Measurements from ENCODE around the gene MAGT1. TPM values are rescaled to one million over a fixed set of nuclear protein-coding genes. Genes with fewer than 3 reads are reported as not detected.
A peak's percentile ranks its signal among the peaks of the same experiment; 100 is the strongest.
"Not testable (repeated sequence)": the region's sequence is repeated elsewhere in the genome, so short reads cannot be mapped to it uniquely, and the experiment has no call there.

MAGT1 gene
- total RNA-seq, 1 donor from 2014 or later, result 142 TPM

DNA sequence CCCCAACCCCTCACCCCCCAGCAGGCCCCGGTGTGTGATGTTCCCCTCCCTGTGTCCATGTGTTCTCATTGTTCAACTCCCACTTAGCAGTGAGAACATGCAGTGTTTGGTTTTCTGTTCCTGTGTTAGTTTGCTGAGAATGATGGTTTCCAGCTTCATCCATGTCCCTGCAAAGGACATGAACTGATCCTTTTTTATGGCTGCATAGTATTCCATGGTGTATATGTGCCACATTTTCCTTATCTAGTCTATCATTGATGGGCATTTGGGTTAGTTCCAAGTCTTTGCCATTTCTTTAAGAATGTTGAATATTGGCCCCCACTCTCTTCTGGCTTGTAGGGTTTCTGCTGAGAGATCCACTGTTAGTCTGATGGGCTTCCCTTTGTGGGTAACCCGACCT, 73.2 kb downstream of the MAGT1 start:
- DNase-seq, result not testable (repeated sequence)

- no peak for DNase-seq
These were observed 75.0 kb downstream of the MAGT1 start for GRCh38 chrX:77820091-77820727.

DNA sequence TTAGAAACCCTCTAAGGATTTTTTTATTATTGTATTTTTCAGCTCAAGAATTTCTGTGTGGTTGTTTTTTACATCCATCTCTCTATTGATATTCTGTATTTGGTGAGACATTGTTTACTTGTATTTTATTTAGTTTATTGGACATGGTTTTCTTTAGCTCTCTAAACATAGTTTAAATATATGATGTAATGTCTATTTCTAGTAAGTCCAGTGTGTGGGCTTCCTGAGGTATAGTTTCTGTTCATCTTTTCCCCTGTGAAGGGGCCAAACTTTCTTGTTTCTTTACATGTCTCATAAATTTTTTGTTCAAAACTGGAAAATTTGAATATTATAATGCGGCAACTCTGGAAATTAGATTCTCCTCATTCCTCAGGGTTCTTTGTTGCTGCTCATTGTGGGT, 81.0 kb downstream of the MAGT1 start:
- DNase-seq, result no peak

DNA sequence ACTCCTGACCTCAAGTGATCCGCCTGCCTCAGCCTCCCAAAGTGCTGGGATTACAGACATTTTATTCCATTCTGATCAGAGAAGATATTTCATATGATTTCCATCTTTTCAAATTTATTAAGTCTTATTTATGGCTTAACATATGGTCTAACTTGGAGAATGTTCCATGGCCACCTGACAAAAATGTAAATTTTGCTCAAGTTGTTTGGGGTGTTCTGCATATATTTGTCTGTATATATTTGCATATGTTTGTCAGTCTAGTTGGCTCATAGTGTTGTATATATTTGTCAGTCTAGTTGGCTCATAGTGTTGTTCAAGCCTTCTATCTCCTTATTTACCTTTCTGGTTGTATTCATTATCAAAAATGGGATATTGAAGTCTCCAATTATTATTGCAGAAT, 93.0 kb downstream of the MAGT1 start:
- no peak for DNase-seq

GRCh38 chrX:77795124-77795523, 100.1 kb downstream of the MAGT1 start:
- DNase-seq, result no peak

DNA sequence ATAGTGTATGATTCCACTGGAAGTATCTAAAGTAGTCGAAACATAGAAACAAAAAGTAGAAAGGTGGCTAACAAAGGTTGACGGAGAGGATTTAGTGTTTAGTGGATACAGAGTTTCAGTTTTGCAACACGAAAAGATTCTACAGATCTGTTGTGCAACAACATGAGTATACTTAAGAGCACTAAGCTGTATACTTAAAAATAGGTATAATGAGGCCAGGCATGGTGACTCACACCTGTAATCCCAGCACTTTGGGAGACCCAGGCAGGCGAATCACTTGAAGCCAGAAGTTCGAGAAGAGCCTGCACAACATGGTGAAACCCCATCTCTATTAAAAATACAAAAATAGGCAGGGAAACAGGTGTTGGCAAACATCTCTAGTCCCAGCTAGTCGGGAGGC, 101.3 kb downstream of the MAGT1 start:
- DNase-seq, result no peak

- peak; percentile 66 for DNase-seq
These were observed 107.2 kb downstream of the MAGT1 start for GRCh38 chrX:77788050-77788449.

DNA sequence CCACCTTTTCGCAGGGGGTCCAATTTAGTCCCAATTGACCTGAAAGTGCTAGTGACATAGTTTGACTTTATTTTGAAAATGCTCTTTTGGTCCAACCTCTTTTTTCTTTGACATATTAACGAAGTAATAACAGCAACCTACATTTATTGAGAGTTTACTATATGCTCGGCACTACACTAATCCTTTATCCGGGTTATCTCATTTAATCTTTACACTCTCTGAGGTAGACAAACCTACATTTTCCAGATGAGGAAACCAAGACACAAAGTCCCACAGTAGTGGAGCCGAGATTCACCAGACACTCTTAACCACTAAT, 108.9 kb downstream of the MAGT1 start:
- no peak for DNase-seq

DNA sequence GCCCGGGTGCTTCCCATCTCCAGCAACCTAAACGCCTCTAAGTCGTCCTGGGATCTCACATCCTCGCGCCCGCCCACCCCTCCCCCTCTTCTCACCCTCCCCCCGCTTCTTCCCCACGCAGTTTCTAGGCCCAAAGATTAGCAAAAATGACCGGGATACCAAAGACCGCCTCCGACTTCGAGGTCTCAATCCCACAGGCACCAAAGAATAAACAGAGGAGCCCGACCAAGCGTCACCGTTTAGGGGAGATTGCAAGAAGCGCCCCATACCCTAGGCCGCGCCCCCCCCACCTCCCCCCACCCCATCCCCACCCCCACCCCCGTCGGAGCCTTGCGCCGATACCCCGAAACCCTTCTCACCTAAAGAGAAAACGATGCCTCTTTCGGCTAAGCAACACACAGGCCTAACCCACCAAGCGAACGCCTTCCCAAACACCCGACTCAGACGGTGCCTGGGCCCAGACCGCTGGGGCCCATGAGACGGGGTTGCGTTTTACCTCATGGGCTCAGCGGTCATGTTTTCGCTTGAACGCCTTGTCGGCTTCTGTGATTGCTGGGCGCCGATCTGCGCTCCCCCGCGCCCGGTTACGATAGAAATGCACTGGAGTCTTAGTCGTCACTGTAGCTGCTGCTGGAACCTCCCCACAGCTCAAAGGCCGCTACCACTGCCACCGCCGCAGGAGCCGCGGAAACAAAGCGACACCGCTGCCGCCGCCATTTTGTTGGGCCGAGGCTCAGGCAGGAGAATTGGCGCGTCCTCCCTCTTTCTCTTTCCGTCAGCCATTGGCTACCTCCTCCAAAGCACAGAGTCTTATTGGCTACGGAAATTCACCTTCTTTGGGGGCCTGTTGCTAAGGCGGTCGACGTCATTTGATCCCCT, 109.5 kb downstream of the MAGT1 start, which contains the start of gene ATRX:
Gene ATRX, minus strand, starts transcription at position 731 of the 879 bp plus-strand sequence. Its CDS starts 215 bp downstream, at position 516.
- peak; percentile 84 for DNase-seq

DNA sequence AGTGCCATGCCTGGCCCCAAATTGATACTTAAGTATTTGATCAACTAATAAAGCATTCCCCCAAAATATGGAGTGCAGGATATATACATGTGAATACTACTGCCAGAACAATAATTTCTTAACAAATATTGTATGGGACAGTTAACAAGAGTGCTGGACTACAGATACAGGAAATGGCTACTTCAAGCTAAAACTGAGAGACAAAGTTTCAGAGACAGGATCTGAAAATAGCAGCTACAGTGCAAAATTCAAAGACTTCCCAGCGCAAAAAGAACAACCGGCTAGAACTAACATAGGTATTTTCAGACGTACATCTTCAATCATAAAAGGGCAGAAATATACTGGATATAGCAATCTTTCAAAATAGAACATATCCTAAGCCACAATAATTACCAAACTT, 115.5 kb downstream of the MAGT1 start:
- DNase-seq, result no peak

GRCh38 chrX:77776659-77777058, 118.6 kb downstream of the MAGT1 start:
- DNase-seq, result no peak

Other genes starting within 250 kb of the MAGT1 start
- gene ATRX, start 109.2 kb downstream of the MAGT1 start, total RNA-seq, result 101 and 115 TPM in 2 replicates
- 279 and 458 TPM in 2 replicates for gene COX7B, start 4.0 kb upstream of the MAGT1 start, total RNA-seq
- 10.9 and 14.1 TPM in 2 replicates for gene ATP7A, start 15.3 kb upstream of the MAGT1 start, total RNA-seq
- 0.28 TPM in 1 of 2 replicates, not detected in the other for gene PGAM4, start 74.2 kb upstream of the MAGT1 start, total RNA-seq
- 284 and 379 TPM in 2 replicates for gene PGK1, start 208.8 kb upstream of the MAGT1 start, total RNA-seq
- 18.5 and 25.6 TPM in 2 replicates for gene TAF9B, start 244.2 kb upstream of the MAGT1 start, total RNA-seq

All from dermis blood vessel endothelial cell (primary cell).